Keratinocyte (primary cell): Measurements from ENCODE around the gene CAMKMT. TPM values are rescaled to one million over a fixed set of nuclear protein-coding genes. Genes with fewer than 3 reads are reported as not detected.

Source experiments
- DNase-seq: peaks from one replicate; pipeline ENCODE4 v3.0.0-alpha.2; 2011; ENCODE audit warnings: low read depth, missing footprints, low spot score
- FAIRE-seq: peaks from 2 replicates; lab custom pipeline; 2011; peaks lifted over from hg19 to GRCh38; lab: Jason Lieb, UNC
- H2AFZ ChIP-seq: 2 replicates; pipeline ENCODE4 v1.6.0; 2012; ENCODE audit warnings: low read length, control low read depth, inconsistent platforms; ENCODE audit not compliant: control insufficient read depth
- H3K27ac ChIP-seq: 2 replicates; pipeline ENCODE4 v1.5.1; 2011; ENCODE audit warnings: low read length; ENCODE audit not compliant: control insufficient read depth, insufficient read depth
- H3K27me3 ChIP-seq: 3 replicates; pipeline ENCODE4 v1.6.0; 2011; ENCODE audit warnings: low read length; ENCODE audit not compliant: control insufficient read depth, insufficient read depth; ENCODE audit errors: extremely low read depth
- H3K36me3 ChIP-seq, 2 experiments: 2 replicates in 1 of 2; 3 replicates in 1 of 2; pipeline ENCODE4 v1.5.1; 2011; ENCODE audit warnings: low read length in 2 of 2, mild to moderate bottlenecking in 1 of 2; ENCODE audit not compliant: control insufficient read depth in 2 of 2, insufficient read depth in 2 of 2; ENCODE audit errors: extremely low read depth in 1 of 2
- H3K4me1 ChIP-seq: 3 replicates; pipeline ENCODE4 v1.5.1; 2011; ENCODE audit warnings: low read length; ENCODE audit not compliant: control insufficient read depth, insufficient read depth; ENCODE audit errors: extremely low read depth
- H3K4me2 ChIP-seq: 3 replicates; pipeline ENCODE4 v1.6.0; 2011; ENCODE audit warnings: low read depth, low read length; ENCODE audit not compliant: control insufficient read depth, insufficient read depth; ENCODE audit errors: extremely low read depth
- H3K4me3 ChIP-seq, 3 experiments: fragments of 200-600 bp in 1 of 3; sonication (generic) in 1 of 3; 2 replicates in 2 of 3; 3 replicates in 1 of 3; pipeline ENCODE4 v1.5.1; 2011 to 2016; ENCODE audit warnings: low read length in 3 of 3, mild to moderate bottlenecking in 3 of 3, control low read depth in 2 of 3, inconsistent platforms in 1 of 3, low read depth in 1 of 3, mixed read lengths in 1 of 3, mixed run types in 1 of 3, moderate library complexity in 1 of 3; ENCODE audit not compliant: control insufficient read depth in 2 of 3, insufficient read depth in 2 of 3; ENCODE audit errors: extremely low read depth in 1 of 3
- H3K79me2 ChIP-seq: 2 replicates; pipeline ENCODE4 v1.6.0; 2012; ENCODE audit warnings: low read length; ENCODE audit not compliant: control insufficient read depth, insufficient read depth
- H3K9ac ChIP-seq: 3 replicates; pipeline ENCODE4 v1.6.0; 2011; ENCODE audit warnings: low read length; ENCODE audit not compliant: control insufficient read depth, insufficient read depth; ENCODE audit errors: extremely low read depth
- H3K9me1 ChIP-seq: 3 replicates; pipeline ENCODE4 v1.6.0; 2011; ENCODE audit warnings: low read length; ENCODE audit not compliant: control insufficient read depth, insufficient read depth; ENCODE audit errors: extremely low read depth
- H3K9me3 ChIP-seq: 2 replicates; pipeline ENCODE4 v1.5.1; 2012; ENCODE audit warnings: low read depth, low read length; ENCODE audit not compliant: control insufficient read depth
- H4K20me1 ChIP-seq: 3 replicates; pipeline ENCODE4 v1.6.0; 2011; ENCODE audit warnings: low read length; ENCODE audit not compliant: control insufficient read depth, insufficient read depth; ENCODE audit errors: extremely low read depth
- EZH2 ChIP-seq: IDR thresholded peaks from one replicate; pipeline ENCODE4 v1.6.1; 2012; ENCODE audit warnings: inconsistent platforms, mild to moderate bottlenecking, low read length, moderate library complexity
- dilution Hi-C: fragments of 300-500 bp; cut with MboI; formaldehyde crosslinking; loops from one replicate; pipeline ENCODE4 v1.7.0; 2020; ENCODE audit warnings: low sequenced_read_pairs; ENCODE audit not compliant: extremely low pct_ligation_motif_present
- polyA plus RNA-seq, 5 experiments: library from polyadenylated mRNA; depleted of rRNA in 3 of 5; stranded (reverse) in 3 of 5; stranded (forward) in 1 of 5; unstranded in 1 of 5; fragments of >200 nt; gene quantifications; 1 replicate in 1 of 5; 2 replicates in 3 of 5; 3 replicates in 1 of 5; pipeline versions ENCODE4 v1.2.1 to v1.2.3, GENCODE V29; 2011 to 2012; ENCODE audit warnings: missing spikeins in 2 of 5, low read depth in 1 of 5, low replicate concordance in 1 of 5
- TF ChIP-seq, protein P1 (sequence below), 3 experiments: IDR thresholded peaks in 1 of 3; conservative IDR thresholded peaks in 1 of 3; optimal IDR thresholded peaks in 1 of 3; 2 replicates in 2 of 3; 3 replicates in 1 of 3; pipeline versions ENCODE3 to v1.5.1; 2011; ENCODE audit warnings: low read length in 3 of 3, mild to moderate bottlenecking in 3 of 3, moderate library complexity in 2 of 3, control low read depth in 1 of 3, inconsistent platforms in 1 of 3; ENCODE audit not compliant: insufficient read depth in 2 of 3; ENCODE audit errors: extremely low read depth in 1 of 3

CAMKMT gene
- polyA plus RNA-seq, 1 donor (not counting 4 experiments of a cell fraction or from before 2014, with no cell fraction given): 9.9 TPM

DNA sequence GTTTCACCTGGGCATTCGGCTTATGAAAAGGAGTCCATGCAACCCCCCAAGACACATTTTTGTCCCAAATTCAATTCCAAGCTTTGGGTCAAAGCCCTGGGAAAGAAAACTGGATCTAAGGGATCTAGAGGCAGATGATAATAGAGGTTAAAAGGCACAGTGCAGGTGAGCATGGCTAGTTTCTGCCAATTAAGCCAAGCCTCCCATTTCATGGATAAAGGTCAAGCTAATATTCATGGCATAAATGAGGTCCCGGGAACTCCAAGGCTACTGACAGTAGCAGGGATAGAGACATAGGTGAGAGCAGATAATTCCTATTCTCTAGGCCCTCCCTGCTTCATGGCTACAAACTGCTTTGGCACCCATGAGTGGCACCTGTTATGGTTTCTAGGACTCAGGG lies 83.1 kb downstream of the CAMKMT start:
- Histone ChIP-seq H3K4me3 (no peak overlapping the region), H3K79me2 (no peaks in the 10 kb centered on the region), H3K9me3 (no peaks in the 10 kb centered on the region), H3K36me3 (no peaks in the 10 kb centered on the region), H4K20me1 (no peaks in the 10 kb centered on the region), H2AFZ (no peak overlapping the region), H3K27ac (no peak overlapping the region), H3K4me1 (no peaks in the 10 kb centered on the region), H3K9me1 (no peaks in the 10 kb centered on the region), H3K9ac (no peak overlapping the region), H3K27me3 (no peaks in the 10 kb centered on the region), H3K4me2 (no peak overlapping the region)
- dilution Hi-C loops: no loop called here
- DNase-seq (no peak), FAIRE-seq (no peak)
- no peak for TF ChIP-seq EZH2
- TF ChIP-seq, protein P1, sequence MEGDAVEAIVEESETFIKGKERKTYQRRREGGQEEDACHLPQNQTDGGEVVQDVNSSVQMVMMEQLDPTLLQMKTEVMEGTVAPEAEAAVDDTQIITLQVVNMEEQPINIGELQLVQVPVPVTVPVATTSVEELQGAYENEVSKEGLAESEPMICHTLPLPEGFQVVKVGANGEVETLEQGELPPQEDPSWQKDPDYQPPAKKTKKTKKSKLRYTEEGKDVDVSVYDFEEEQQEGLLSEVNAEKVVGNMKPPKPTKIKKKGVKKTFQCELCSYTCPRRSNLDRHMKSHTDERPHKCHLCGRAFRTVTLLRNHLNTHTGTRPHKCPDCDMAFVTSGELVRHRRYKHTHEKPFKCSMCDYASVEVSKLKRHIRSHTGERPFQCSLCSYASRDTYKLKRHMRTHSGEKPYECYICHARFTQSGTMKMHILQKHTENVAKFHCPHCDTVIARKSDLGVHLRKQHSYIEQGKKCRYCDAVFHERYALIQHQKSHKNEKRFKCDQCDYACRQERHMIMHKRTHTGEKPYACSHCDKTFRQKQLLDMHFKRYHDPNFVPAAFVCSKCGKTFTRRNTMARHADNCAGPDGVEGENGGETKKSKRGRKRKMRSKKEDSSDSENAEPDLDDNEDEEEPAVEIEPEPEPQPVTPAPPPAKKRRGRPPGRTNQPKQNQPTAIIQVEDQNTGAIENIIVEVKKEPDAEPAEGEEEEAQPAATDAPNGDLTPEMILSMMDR (optimal IDR thresholded peaks at IDR 0.05 in 1 of 3, IDR thresholded peaks at IDR 0.05 in 1 of 3, conservative IDR thresholded peaks at IDR 0.05 in 1 of 3; ENCODE audit: extremely low read depth in 1 of 3, insufficient read depth in 2 of 3, low read length in 3 of 3): no peak

DNA sequence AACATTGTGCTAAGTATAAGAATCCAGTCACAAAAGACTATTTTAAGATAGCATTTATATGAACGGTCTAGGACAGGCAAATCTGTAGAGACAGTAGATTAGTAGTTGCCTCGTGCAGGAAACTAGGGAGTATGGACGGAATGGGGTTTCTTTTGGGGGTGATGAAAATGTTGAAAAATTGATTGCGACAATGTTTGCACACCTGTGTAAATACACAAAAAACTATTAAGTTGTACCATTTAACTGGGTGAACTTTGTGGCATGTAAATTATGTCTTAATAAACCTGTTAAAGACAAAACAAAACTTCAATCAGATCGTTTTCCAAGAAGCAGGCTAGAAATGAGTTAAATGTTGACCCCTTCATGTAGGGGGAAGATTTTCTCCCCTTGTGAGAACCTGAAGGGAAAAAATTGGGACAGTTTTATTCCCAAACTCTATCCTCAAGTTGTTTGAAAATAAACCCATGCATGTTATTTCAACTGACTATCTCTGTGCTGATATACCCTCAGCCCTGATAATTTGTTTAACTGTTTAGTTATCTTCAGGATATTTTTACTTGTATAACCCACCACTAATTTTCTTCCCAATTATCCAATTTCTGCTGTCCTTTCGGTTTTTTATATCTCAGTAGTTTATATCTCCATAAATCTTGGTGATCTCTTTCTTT lies 87.2 kb downstream of the CAMKMT start:
- no peak for TF ChIP-seq EZH2
- TF ChIP-seq, protein P1 (optimal IDR thresholded peaks at IDR 0.05 in 1 of 3, IDR thresholded peaks at IDR 0.05 in 1 of 3, conservative IDR thresholded peaks at IDR 0.05 in 1 of 3; ENCODE audit: extremely low read depth in 1 of 3, insufficient read depth in 2 of 3, low read length in 3 of 3): no peak

More for the DNA sequence above, 87.2 kb downstream of the CAMKMT start:
- dilution Hi-C loops: no loop called here
- Histone ChIP-seq H3K9me3 (no peaks in the 10 kb centered on the region), H3K4me2 (no peak overlapping the region), H3K9me1 (no peaks in the 10 kb centered on the region), H4K20me1 (no peaks in the 10 kb centered on the region), H3K9ac (no peak overlapping the region), H2AFZ (no peak overlapping the region), H3K4me3 (no peak overlapping the region), H3K27me3 (no peaks in the 10 kb centered on the region), H3K79me2 (no peaks in the 10 kb centered on the region), H3K27ac (no peak overlapping the region), H3K36me3 (no peaks in the 10 kb centered on the region), H3K4me1 (no peaks in the 10 kb centered on the region)
- no peak for DNase-seq
- no peak for FAIRE-seq
